GM10847 (cell line): Measurements from ENCODE around the gene GTF2H4.

Experiments used
- POLR2A ChIP-seq: IDR thresholded peaks from 2 replicates; pipeline ENCODE4 v1.6.1; 2011; ENCODE audit not compliant: insufficient read length; ENCODE audit errors: extremely low read depth

Gene GTF2H4

DNA sequence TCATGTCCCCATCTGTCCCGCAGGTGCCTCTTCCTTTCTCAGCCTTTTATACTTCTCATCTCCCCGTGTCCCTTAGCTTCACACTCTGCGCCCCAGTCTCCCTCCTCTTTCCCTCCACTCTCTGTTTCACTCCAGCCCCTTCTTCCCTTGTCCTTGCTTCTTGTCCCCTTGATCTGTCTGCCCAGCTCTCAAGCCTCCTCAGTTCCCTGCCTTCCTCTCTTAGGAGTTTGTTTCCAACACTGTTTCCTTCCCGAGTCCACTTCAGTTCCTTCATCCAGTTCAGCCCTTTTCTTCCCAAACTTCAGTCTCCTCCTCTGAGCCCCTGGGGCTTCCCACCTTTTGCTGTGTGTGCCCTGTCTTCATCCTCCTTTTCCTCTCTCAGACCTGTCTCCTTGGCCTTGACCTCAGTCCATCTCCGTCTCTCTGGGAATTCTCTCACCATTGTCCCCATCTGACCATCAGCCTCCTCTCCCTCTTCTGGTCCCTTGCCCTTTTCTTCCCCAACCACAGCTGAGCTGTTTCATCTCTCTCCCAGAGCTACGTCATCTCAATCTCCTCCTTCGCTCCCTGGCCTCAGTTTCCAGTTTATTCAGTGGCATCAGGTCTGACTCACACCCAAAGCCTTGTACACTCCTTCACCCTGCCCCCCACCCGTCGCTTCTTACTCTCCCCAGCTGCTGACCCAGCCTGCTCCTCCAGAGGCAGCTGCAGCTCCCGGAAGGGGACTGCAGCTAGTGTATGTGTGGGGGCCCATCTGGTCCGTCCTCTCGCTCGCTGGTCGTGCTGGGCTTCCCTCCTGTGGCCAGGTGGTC lies 26.4 kb upstream of the GTF2H4 start:
- no peak for TF ChIP-seq POLR2A

DNA sequence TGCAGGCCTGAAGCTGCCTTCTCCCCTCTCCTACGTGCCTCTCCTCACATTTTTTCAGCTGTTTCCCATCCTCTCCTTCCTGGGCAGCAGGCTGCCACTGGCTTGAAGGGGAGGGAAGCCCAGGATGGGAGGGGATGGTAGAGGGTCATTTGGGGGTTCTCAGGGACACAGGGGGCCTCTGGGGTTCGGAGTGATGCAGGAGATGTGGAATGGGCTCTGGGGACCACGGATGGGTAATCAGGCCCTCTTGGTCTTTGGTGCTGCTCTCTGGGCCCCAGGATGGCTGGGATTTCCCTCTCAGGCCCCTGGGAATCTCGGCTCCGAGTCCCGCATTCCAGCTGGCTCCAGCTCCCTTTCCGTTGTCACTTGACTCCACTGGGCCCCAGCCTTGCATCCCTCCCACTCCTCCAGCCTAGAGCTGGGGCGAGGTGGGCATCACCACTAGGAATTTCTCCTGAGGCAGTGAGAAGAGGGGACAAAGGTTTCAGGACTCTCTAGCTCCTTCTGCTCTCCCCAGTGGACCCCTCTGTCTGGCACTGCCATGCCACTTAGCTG lies 25.7 kb upstream of the GTF2H4 start:
- no peak for TF ChIP-seq POLR2A

DNA sequence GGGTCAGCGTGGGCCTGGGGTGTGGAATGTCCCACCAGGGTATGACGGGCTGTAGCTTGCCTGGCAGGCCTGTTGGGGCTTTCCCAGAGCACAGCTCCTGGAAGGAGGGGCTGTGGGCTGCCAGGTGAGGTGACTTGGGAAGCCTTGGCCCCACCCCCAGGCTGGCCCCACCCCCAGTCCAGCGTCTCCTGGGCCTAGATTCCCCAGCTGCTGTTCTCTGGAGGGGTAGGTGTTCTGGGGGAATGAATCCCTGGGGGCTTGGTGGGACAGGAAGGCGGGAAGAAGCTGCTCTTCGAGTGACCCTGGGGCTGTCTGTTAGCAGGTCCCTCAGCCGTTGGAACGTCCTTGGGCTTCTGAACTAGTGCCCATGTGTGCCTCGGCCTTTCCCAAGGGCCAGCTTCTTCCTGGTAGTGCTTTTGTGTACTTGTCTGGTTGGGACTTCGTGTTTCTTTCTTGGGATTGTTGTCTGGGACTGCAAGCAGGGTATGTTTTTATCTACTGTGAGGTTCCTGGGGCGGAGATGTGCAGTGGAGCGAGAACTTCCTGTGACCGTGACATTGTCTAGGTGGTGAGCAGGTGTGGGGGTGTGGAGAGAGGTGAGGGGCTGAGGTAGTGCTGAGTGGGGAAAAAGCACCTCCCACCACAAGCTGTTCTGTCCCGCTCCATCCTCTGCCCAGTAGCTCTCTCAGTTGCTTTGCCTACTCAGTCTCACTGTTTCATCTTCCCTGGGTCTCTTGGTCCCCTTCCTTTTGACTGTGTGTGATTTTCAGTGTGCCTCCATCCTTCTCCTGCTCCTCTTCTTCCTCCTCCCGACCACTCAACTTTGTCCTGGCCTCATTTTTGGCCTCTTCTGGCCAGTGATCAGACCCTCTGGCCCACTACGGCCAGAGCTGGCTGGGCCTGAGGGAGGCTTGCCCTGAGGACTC lies 25.0 kb upstream of the GTF2H4 start:
- TF ChIP-seq POLR2A = no peak

DNA sequence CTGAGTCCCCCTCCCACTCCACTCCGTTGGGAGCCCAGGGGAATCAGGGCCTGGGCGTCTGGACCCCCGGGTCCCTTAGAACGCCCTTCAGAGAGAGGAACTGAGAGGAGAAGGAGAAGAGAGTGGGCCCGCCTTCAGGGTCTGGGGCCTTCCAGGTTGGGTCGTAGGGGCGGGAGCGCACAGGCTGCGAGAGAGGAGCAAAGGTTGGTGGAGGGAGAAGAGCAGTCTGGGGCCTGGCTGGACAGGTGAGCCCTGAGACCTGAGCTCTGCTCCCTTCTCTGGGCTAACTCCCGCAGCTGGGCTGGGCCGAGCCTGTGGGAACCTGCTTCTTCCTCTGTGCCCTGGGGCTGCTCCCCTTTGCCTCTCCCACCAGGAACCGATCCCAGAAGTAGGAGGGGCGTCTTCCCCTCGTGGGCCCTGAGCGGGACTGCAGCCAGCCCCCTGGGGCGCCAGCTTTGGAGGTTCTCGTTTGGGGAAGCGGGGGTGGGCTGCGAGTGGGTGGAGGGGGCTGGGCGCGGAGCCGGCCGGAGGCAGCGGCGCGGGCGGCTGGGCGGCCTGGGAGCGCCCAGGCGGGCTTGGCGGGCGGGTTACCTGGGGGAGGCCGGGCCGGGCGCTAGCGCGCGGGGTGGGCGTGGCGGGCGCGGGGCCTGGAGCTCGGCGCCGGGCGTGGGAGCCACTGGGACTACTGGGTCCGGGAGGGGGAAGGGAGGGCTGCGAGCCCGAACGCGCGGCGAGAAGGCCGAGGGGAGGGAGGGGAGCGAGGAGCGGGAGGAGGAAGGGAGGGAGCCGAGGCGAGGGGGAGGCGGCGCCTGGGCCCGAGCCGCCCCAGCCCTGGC lies 24.1 kb upstream of the GTF2H4 start, which contains the start of gene DDR1:
Gene DDR1, plus strand, starts transcription at position 835 of the 836 bp plus-strand sequence. CDS start 4,211 bp downstream, outside the sequence.
- TF ChIP-seq POLR2A = no peak

DNA sequence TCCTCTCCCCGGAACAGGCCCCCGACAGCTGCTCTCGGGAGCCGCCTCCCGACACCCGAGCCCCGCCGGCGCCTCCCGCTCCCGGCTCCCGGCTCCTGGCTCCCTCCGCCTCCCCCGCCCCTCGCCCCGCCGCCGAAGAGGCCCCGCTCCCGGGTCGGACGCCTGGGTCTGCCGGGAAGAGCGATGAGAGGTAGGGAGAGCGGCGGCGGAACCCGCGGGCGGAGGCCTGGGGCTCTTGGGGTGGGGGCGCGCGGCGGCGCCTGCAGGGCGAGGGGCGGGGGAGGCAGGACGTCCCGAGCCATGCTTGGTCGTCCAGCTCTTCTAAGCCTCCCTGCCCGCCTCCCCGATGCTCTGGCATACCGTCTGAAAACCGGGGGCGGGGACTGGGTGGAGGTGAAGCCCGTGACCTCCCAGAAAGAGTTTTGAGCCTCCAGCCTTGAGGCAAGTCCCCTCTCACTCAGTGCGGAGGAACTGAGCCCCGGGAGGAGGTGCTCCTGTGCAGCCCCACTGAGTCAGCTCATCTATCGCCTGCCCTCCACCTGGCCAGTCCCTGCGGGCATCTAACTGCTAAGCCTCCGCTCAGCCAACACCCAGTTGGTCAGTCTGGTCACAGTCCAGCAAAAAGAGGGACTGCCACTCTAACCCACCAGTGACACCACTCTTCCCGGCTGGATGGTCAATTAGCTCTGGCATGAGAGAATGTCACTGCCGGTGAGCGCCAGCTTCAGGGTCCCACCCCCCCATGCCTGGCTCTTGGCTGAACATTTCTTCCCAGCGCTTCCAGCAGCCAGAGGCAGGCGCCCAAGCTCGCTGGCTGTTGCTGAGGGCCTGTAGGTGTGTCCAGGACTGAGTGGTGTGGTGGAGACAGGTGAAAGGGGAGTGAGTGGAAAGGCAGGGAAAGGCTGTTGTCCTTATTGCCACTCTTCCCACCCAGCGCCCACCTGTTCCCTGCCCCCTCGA lies 23.2 kb upstream of the GTF2H4 start:
- TF ChIP-seq POLR2A = no peak

DNA sequence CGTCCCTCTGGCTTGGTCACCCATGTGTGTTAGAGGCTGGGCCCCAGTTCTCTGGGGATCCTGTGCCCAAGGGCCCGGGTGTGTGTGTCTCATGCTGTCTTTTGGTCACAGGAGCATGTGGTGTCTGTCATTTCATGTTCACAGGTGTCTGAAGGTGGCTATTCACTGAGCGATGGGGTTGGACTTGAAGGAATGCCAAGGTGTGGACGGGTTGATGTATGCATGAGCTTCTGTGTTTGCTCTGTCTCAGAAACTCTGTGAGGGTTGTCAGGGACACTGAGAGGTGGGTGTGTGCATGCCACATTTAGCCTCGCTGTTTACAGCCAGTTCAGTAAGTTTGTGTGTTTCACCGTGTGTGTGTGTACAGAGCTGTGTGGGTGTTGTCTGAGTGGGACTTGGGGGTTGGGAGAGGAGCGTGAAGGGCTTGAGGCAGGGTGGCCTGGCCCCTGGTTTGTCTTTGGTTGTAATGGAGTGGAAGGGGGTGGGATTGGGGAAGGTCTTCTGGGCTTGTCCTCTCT lies 22.5 kb upstream of the GTF2H4 start:
- no peak for TF ChIP-seq POLR2A

DNA sequence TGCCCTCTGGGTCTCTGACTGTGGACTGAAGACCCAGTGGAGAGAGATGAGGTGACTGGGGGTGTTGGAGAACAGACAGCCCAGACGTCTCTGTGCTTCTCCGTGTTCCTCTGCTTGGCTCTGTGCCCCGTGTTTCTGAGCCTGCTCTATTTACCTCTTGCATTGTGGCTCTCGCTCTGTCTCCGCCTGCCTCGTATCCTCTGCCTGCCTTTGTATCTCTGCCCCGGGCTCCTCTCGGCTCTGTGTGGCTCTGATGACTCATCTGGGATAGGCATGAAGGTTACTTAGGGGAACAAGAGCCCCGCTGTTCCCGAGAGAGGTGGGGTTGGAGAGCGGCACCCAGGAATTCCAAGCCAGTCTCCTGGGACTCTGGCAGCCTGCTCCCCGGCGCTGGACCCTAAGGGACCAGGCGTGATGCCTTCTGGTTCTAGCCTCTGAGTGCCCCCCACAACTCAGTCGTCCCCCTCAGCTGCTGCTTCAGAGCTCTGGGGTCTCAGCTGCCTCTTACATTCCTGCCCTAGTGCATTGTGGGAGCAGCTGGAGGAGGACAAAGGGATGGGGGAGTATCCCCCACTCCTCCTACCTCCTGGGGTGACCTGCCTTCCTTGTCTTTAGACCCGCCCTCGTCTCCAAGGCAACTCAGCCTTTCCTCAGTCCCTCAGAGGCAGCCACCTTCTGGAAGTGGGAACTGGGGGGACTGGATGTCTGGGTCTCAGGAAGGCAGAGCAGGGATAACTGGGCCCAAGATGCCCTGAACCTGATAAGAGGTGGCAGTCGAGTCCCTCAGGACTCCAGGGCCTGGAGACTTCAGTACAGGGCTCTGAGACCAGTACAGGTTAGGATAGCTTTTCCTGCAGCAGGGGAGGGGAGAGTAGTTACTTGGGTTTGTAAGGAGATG lies 21.8 kb upstream of the GTF2H4 start:
- no peak for TF ChIP-seq POLR2A

DNA sequence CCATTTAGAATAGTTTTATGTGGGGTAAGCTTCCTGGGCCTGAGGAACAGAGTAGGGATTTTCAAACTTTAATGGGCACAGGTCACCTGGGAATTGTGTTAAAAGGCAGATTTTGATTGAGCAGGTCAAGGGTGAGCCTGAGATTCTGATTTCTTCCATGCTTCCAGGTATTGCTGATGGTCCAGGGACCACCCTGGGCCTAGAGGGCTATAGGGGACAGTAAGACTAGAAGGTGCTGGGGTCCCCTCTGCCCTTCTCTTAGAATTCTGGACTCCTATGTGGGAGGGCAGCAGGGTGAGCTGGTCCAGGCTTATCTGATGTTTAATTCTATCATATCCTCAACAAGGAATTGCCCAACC lies 21.1 kb upstream of the GTF2H4 start:
- TF ChIP-seq POLR2A = no peak

DNA sequence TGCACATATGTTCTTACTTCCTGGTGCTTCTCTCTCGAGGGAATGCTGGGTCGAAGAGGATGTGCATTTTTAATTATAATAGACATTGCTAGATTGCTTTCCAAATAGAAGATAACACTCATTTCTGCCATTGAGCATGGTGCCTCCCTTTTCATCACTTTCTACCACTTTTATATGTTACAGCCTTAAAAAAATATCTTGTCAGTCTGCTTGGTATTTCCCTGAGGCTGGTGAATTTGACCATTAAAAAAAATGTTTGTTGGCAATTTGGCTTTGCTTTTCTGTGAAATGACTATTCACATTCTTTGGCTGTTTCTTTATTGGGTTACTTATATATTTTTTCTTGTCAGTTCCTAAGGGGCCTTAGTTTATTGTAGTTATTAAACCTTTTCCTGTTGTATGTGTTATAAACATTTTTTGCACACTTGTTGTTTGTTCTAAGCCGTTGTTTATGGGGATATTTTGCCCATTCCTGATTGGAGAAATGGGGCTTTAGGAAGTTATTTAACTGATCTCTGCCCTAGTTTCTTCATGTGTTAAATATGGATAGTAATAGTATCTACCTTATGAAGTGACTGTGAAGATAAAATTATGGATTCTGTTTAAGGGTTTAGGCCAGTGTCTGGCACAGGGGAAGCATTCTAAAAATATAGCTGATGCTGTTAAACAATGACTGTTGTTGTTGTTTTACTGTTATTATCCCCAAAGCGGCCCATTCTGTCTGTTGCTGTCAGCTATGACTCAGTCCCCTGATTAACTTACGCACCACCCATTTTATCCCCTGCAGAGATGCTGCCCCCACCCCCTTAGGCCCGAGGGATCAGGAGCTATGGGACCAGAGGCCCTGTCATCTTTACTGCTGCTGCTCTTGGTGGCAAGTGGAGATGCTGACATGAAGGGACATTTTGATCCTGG lies 19.8 kb upstream of the GTF2H4 start:
- no peak for TF ChIP-seq POLR2A

DNA sequence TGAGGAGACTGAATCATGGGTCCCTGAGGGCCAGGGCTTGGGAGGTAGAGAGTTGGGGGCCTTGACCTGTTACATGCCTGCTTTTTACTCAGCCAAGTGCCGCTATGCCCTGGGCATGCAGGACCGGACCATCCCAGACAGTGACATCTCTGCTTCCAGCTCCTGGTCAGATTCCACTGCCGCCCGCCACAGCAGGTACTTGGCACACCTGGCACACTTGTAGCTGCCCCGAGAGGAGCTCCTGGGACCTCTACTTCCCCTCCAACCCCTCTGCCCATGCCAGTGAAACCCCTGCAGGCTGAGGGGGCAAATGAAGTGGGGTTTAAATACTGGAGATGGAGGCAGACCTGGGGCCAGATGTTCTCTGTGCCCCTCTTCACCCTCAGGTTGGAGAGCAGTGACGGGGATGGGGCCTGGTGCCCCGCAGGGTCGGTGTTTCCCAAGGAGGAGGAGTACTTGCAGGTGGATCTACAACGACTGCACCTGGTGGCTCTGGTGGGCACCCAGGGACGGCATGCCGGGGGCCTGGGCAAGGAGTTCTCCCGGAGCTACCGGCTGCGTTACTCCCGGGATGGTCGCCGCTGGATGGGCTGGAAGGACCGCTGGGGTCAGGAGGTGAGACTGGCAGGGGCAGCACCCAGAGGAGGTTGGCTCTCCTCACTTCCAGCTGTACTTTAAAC lies 19.1 kb upstream of the GTF2H4 start:
- TF ChIP-seq POLR2A = no peak

DNA sequence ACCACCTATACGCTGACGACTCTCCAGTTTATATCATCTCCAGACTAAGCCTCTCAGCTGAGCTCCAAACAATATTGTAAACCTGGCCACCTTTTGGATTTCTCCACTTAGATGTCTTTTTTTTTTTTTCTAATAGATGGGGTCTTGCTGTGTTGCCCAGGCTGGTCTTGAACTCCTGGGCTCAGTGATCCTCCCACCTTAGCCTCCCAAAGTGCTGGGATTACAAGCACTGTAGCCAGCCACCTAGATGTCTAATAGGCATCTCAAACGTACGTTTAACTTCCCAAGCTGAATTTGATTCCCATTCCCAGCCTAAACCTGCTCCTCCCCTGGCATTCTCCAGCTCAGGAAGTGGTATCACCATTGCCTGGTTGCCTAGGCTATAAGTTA lies 18.5 kb upstream of the GTF2H4 start:
- TF ChIP-seq POLR2A = no peak
